ENCODE results near the gene NSDHL.

NSDHL gene

GRCh38 chrX:152843852-152844251 lies 13.0 kb downstream of the NSDHL start:
- DNase-seq (ENCODE audit: low read depth) = no peak
- TF ChIP-seq, protein P1, sequence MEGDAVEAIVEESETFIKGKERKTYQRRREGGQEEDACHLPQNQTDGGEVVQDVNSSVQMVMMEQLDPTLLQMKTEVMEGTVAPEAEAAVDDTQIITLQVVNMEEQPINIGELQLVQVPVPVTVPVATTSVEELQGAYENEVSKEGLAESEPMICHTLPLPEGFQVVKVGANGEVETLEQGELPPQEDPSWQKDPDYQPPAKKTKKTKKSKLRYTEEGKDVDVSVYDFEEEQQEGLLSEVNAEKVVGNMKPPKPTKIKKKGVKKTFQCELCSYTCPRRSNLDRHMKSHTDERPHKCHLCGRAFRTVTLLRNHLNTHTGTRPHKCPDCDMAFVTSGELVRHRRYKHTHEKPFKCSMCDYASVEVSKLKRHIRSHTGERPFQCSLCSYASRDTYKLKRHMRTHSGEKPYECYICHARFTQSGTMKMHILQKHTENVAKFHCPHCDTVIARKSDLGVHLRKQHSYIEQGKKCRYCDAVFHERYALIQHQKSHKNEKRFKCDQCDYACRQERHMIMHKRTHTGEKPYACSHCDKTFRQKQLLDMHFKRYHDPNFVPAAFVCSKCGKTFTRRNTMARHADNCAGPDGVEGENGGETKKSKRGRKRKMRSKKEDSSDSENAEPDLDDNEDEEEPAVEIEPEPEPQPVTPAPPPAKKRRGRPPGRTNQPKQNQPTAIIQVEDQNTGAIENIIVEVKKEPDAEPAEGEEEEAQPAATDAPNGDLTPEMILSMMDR (conservative IDR thresholded peaks at IDR 0.05; ENCODE audit: low read depth, low read length) = no peak
- H3K4me3 ChIP-seq (ENCODE audit: low read depth, low read length) = no peak overlapping the region

GRCh38 chrX:152844256-152844655 lies 13.4 kb downstream of the NSDHL start:
- DNase-seq (ENCODE audit: low read depth) = no peak
- TF ChIP-seq, protein P1 (conservative IDR thresholded peaks at IDR 0.05; ENCODE audit: low read depth, low read length) = no peak
- no peak overlapping the region for H3K4me3 ChIP-seq (ENCODE audit: low read depth, low read length)

GRCh38 chrX:152845618-152846240 lies 14.9 kb downstream of the NSDHL start:
- no peak for DNase-seq (ENCODE audit: low read depth)
- TF ChIP-seq, protein P1 (conservative IDR thresholded peaks at IDR 0.05; ENCODE audit: low read depth, low read length) = no peak
- no peak overlapping the region for H3K4me3 ChIP-seq (ENCODE audit: low read depth, low read length)

DNA sequence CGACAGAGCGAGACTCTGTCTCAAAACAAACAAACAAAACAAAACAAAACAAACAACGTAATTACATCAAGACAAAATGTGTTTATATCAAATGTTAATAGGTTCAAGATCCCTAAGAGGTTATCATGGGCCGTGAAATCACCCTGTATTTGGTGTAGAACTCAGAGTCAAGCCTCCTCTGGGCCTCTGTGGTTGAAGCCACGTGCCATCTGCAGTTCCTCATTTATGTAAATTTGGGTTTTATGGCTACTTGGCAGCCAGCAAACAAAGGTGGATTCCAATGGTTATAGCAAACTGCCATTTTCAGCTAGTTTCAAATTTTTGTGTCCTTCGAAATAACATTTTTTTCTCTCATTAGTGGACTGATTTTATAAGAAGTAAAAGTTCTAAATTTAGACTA lies 16.4 kb downstream of the NSDHL start:
- DNase-seq (ENCODE audit: low read depth) = no peak
- H3K4me3 ChIP-seq (ENCODE audit: low read depth, low read length) = no peak overlapping the region
- TF ChIP-seq, protein P1 (conservative IDR thresholded peaks at IDR 0.05; ENCODE audit: low read depth, low read length) = no peak

- no peak for DNase-seq (ENCODE audit: low read depth)
- no peak overlapping the region for H3K4me3 ChIP-seq (ENCODE audit: low read depth, low read length)
- TF ChIP-seq, protein P1 (conservative IDR thresholded peaks at IDR 0.05; ENCODE audit: low read depth, low read length) = no peak
These were observed 19.6 kb downstream of the NSDHL start for GRCh38 chrX:152850465-152850864.

GRCh38 chrX:152853986-152854385 lies 23.1 kb downstream of the NSDHL start:
- TF ChIP-seq, protein P1 (conservative IDR thresholded peaks at IDR 0.05; ENCODE audit: low read depth, low read length) = no peak
- H3K4me3 ChIP-seq (ENCODE audit: low read depth, low read length) = no peak overlapping the region
- DNase-seq (ENCODE audit: low read depth) = no peak

- peak; percentile 18 for DNase-seq (ENCODE audit: low read depth)
- no peak overlapping the region for H3K4me3 ChIP-seq (ENCODE audit: low read depth, low read length)
- TF ChIP-seq, protein P1 (conservative IDR thresholded peaks at IDR 0.05; ENCODE audit: low read depth, low read length) = no peak
These were observed 30.3 kb downstream of the NSDHL start for GRCh38 chrX:152861116-152861515.
